IMR-90 (cell line): ENCODE results near the gene EPC1. TPM values are rescaled to one million over a fixed set of nuclear protein-coding genes. Genes with fewer than 3 reads are reported as not detected.

Experiments
- ATAC-seq: fragments of 200-7000 bp; cut with Tn5 transposase; 2 replicates; pipeline ENCODE4 v1.9.1; 2020; ENCODE audit warnings: low read depth, mild to moderate bottlenecking, moderate library complexity
- BruUV-seq: library from RNA; stranded (reverse); fragments of 400-500 nt; replicated peaks from 2 replicates; lab custom pipeline; 2021; lab: Mats Ljungman, UMichigan
- CTCF ChIA-PET: fragments of 300-600 bp; formaldehyde crosslinking; extraction: SDS; loops from one replicate; lab custom pipeline; 2021; ENCODE audit warnings: antibody characterized with exemption; lab: Yijun Ruan, JAX
- POLR2A ChIA-PET: fragments of 300-600 bp; sonication (Branson Sonifier 250); formaldehyde crosslinking; loops from one replicate; lab custom pipeline; 2022; ENCODE audit warnings: antibody characterized with exemption; ENCODE audit not compliant: unreplicated experiment; lab: Charles Lee
- DNase-seq: peaks from one replicate; pipeline ENCODE4 v3.0.0; 2013
- H2AFZ ChIP-seq: replicated peaks from 2 replicates; pipeline ENCODE3; 2013; ENCODE audit warnings: low read length, mild to moderate bottlenecking; ENCODE audit not compliant: poor library complexity
- H2AK5ac ChIP-seq: 2 replicates; pipeline ENCODE4 v1.6.1; 2013; ENCODE audit warnings: low read depth, low read length, inconsistent platforms
- H2AK9ac ChIP-seq: replicated peaks from 2 replicates; pipeline ENCODE3; 2013; ENCODE audit warnings: mild to moderate bottlenecking, low read depth, low read length, moderate library complexity; ENCODE audit not compliant: poor library complexity
- H2BK120ac ChIP-seq: 2 replicates; pipeline ENCODE4 v1.6.1; 2013; ENCODE audit warnings: low read depth, low read length, inconsistent platforms
- H2BK15ac ChIP-seq: 3 replicates; pipeline ENCODE4 v1.6.1; 2013; ENCODE audit warnings: low read depth, low read length, inconsistent platforms
- H2BK20ac ChIP-seq: 2 replicates; pipeline ENCODE4 v1.6.1; 2013; ENCODE audit warnings: low read depth, mild to moderate bottlenecking, inconsistent platforms, low read length, moderate library complexity
- H2BK5ac ChIP-seq: 2 replicates; pipeline ENCODE4 v1.6.1; 2013; ENCODE audit warnings: mild to moderate bottlenecking, low read depth, low read length, inconsistent platforms; ENCODE audit not compliant: poor library complexity, severe bottlenecking
- H3K14ac ChIP-seq: replicated peaks from 2 replicates; pipeline ENCODE4 v1.6.1; 2013; ENCODE audit warnings: low read depth, low read length, inconsistent platforms
- H3K18ac ChIP-seq: 2 replicates; pipeline ENCODE4 v1.6.1; 2013; ENCODE audit warnings: low read depth, low read length, control low read depth
- H3K23ac ChIP-seq: 2 replicates; pipeline ENCODE4 v1.6.1; 2013; ENCODE audit warnings: low read depth, low read length, inconsistent platforms
- H3K27ac ChIP-seq: 2 replicates; pipeline ENCODE4 v1.5.1; 2013; ENCODE audit warnings: mild to moderate bottlenecking, control low read depth, low read length; ENCODE audit not compliant: insufficient read depth
- H3K27me3 ChIP-seq: 2 replicates; pipeline ENCODE4 v1.6.1; 2013; ENCODE audit warnings: low read length; ENCODE audit not compliant: control insufficient read depth, insufficient read depth
- H3K36me3 ChIP-seq: 2 replicates; pipeline ENCODE4 v1.6.1; 2013; ENCODE audit warnings: low read length, mixed read lengths; ENCODE audit not compliant: control insufficient read depth, insufficient read depth
- H3K4ac ChIP-seq: 2 replicates; pipeline ENCODE4 v1.6.1; 2013; ENCODE audit warnings: low read depth, low read length, inconsistent platforms
- H3K4me1 ChIP-seq: 2 replicates; pipeline ENCODE4 v1.6.1; 2013; ENCODE audit warnings: low read length, mixed read lengths; ENCODE audit not compliant: control insufficient read depth, insufficient read depth
- H3K4me2 ChIP-seq: 2 replicates; pipeline ENCODE4 v1.6.1; 2013; ENCODE audit warnings: low read depth, mild to moderate bottlenecking, control low read depth, low read length, moderate library complexity
- H3K4me3 ChIP-seq: 2 replicates; pipeline ENCODE4 v1.5.1; 2013; ENCODE audit warnings: low read depth, mild to moderate bottlenecking, control low read depth, low read length, moderate library complexity; ENCODE audit not compliant: insufficient read depth
- H3K56ac ChIP-seq: 2 replicates; pipeline ENCODE4 v1.6.1; 2013; ENCODE audit warnings: low read length, inconsistent platforms; ENCODE audit not compliant: insufficient read depth; ENCODE audit errors: extremely low read depth
- H3K79me1 ChIP-seq, 2 experiments: 2 replicates each; pipeline ENCODE4 v1.6.1; 2013; ENCODE audit warnings: low read length in 2 of 2, inconsistent platforms in 1 of 2, low read depth in 1 of 2
- H3K9ac ChIP-seq: 2 replicates; pipeline ENCODE4 v1.6.1; 2013; ENCODE audit warnings: low read depth, low read length, control low read depth
- H3K9me1 ChIP-seq: 2 replicates; pipeline ENCODE4 v1.6.1; 2013; ENCODE audit warnings: low read length, inconsistent platforms; ENCODE audit not compliant: insufficient read depth
- H3K9me3 ChIP-seq: 2 replicates; pipeline ENCODE4 v1.6.1; 2013; ENCODE audit warnings: low read length; ENCODE audit not compliant: control insufficient read depth, insufficient read depth
- H4K20me1 ChIP-seq: 2 replicates; pipeline ENCODE4 v1.6.1; 2013; ENCODE audit warnings: low read length, inconsistent platforms; ENCODE audit not compliant: insufficient read depth
- H4K5ac ChIP-seq: 2 replicates; pipeline ENCODE4 v1.6.1; 2013; ENCODE audit warnings: mild to moderate bottlenecking, low read depth, low read length, control low read depth
- H4K8ac ChIP-seq, 2 experiments: 2 replicates each; pipeline ENCODE4 v1.6.1; 2013; ENCODE audit warnings: low read depth in 2 of 2, low read length in 2 of 2, control low read depth in 1 of 2, inconsistent platforms in 1 of 2
- H4K91ac ChIP-seq: 2 replicates; pipeline ENCODE4 v1.6.1; 2013; ENCODE audit warnings: low read depth, low read length, inconsistent platforms; ENCODE audit not compliant: insufficient read depth
- CEBPB ChIP-seq: IDR thresholded peaks from 2 replicates; pipeline ENCODE4 v1.6.1; 2012; ENCODE audit warnings: low read depth, low read length, improper control_type of control experiment
- FOS ChIP-seq: fragments of 150-350 bp; IDR thresholded peaks from 2 replicates; pipeline ENCODE4 v1.6.1; 2016; ENCODE audit warnings: low read depth, low read length
- MXI1 ChIP-seq: IDR thresholded peaks from 2 replicates; pipeline ENCODE4 v1.6.1; 2012; ENCODE audit warnings: low read depth, mild to moderate bottlenecking, low read length, moderate library complexity, borderline replicate concordance
- NFE2L2 ChIP-seq: fragments of 150-350 bp; IDR thresholded peaks from 2 replicates; pipeline ENCODE4 v1.6.1; 2016; ENCODE audit warnings: low read depth, mild to moderate bottlenecking, low read length
- RAD21 ChIP-seq: IDR thresholded peaks from 2 replicates; pipeline ENCODE4 v1.6.1; 2012; ENCODE audit warnings: low read length, improper control_type of control experiment
- RFX5 ChIP-seq: IDR thresholded peaks from 2 replicates; pipeline ENCODE4 v1.8.0; 2012; ENCODE audit warnings: low read depth, mild to moderate bottlenecking, low read length, moderate library complexity
- WGBS, 2 experiments: methylation state at CpG; one replicate each; pipeline versions ENCODE4 v1.1.5 to v1.1.7; 2013; ENCODE audit warnings: missing lambda C conversion rate in 2 of 2; ENCODE audit not compliant: insufficient read length in 1 of 2; ENCODE audit errors: extremely low coverage in 2 of 2; 5-methylcytosine and 5-hydroxymethylcytosine counted together
- dilution Hi-C: fragments of 300-500 bp; cut with HindIII; formaldehyde crosslinking; loops from one replicate; pipeline ENCODE4 v1.14.3; 2018; ENCODE audit warnings: low sequenced_read_pairs; ENCODE audit not compliant: unreplicated experiment
- in situ Hi-C: fragments of 300-500 bp; cut with MboI; formaldehyde crosslinking; loops from 3 replicates; pipeline ENCODE4 v1.14.3; 2019; ENCODE audit warnings: low sequenced_read_pairs, inconsistent platforms, mixed read lengths
- intact Hi-C: fragments of 100-400 bp; cut with micrococcal nuclease; formaldehyde crosslinking; loops from 2 replicates; pipeline ENCODE4 v1.10.0; 2022
- polyA plus RNA-seq, 3 experiments: library from polyadenylated mRNA; depleted of rRNA; stranded (reverse); fragments of >200 nt; gene quantifications; 2 replicates each; pipeline ENCODE4 v1.2.3, GENCODE V29; 2012; ENCODE audit warnings: low replicate concordance in 1 of 3
- total RNA-seq: library from RNA; depleted of rRNA; stranded (reverse); fragments of >200 nt; gene quantifications from 2 replicates; pipeline ENCODE4 v1.2.3, GENCODE V29; 2012
- TF ChIP-seq, protein P1 (sequence below): fragments of 150-350 bp; IDR thresholded peaks from 2 replicates; pipeline ENCODE4 v1.6.1; 2017; ENCODE audit warnings: mild to moderate bottlenecking, antibody characterized with exemption, low read length, low read depth
- TF ChIP-seq, protein P2 (sequence below): fragments of 150-350 bp; IDR thresholded peaks from 2 replicates; pipeline ENCODE4 v1.6.1; 2016; ENCODE audit warnings: low read depth, mild to moderate bottlenecking, low read length, moderate library complexity, borderline replicate concordance

Gene EPC1
- total and polyA plus RNA-seq, 2 of the 4 experiments (the other 2 are of a cell fraction): 21.9 to 23.5 TPM

DNA sequence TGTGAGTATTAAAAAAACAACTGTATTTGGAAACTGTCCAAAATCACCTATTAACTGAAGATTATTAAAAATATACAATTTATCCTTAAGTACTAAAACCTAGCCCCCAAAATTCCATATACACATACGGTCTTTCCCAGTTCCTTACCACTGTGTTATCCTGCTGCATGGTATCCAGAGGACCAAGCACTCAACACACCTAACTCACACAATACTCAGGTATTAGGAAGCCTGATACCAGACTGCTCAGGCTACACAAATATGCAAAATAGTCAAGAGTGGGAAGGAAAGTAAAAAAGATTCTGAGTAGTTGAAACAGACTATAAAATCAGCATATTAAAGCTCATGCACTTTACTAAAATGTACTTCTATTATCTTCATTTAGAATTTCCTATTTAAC is 67.2 kb downstream of the EPC1 start:
- in situ Hi-C loops (no loop called here), intact Hi-C loops (no loop called here), dilution Hi-C loops (no loop called here)
- no peak overlapping the region; the same call in 1 of the 2 replicates for H3K14ac ChIP-seq
- ATAC-seq (no peak), DNase-seq (no peak)
- no peak overlapping the region for H2BK20ac ChIP-seq
- H3K4me2 ChIP-seq: no peak overlapping the region
- H2AK5ac ChIP-seq: no peak overlapping the region
- no peak overlapping the region for H4K5ac ChIP-seq
- no peak for TF ChIP-seq RFX5
- TF ChIP-seq NFE2L2: no peak
- TF ChIP-seq, protein P1, sequence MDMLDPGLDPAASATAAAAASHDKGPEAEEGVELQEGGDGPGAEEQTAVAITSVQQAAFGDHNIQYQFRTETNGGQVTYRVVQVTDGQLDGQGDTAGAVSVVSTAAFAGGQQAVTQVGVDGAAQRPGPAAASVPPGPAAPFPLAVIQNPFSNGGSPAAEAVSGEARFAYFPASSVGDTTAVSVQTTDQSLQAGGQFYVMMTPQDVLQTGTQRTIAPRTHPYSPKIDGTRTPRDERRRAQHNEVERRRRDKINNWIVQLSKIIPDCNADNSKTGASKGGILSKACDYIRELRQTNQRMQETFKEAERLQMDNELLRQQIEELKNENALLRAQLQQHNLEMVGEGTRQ: no peak
- TF ChIP-seq RAD21: no peak
- TF ChIP-seq, protein P2, sequence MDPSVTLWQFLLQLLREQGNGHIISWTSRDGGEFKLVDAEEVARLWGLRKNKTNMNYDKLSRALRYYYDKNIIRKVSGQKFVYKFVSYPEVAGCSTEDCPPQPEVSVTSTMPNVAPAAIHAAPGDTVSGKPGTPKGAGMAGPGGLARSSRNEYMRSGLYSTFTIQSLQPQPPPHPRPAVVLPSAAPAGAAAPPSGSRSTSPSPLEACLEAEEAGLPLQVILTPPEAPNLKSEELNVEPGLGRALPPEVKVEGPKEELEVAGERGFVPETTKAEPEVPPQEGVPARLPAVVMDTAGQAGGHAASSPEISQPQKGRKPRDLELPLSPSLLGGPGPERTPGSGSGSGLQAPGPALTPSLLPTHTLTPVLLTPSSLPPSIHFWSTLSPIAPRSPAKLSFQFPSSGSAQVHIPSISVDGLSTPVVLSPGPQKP: no peak
- no peak for TF ChIP-seq MXI1
- TF ChIP-seq CEBPB: no peak
- no peak for TF ChIP-seq FOS
- no peak overlapping the region for H2BK15ac ChIP-seq
- H3K9me1 ChIP-seq: peaks cover 5% of the 10 kb centered on the region; the same call in 1 of the 2 replicates
- no peaks in the 10 kb centered on the region for H3K9me3 ChIP-seq
- CTCF ChIA-PET: interaction anchor here (1.5 kb wide), 1 partner anchor 23 kb away, joined by 3 read pairs; no protein-coding TSS in a partner anchor
- H3K27me3 ChIP-seq: no peaks in the 10 kb centered on the region
- no TSS peak for BruUV-seq
- no peak overlapping the region for H2BK120ac ChIP-seq
- H2AFZ ChIP-seq: no peak overlapping the region
- H4K20me1 ChIP-seq: no peaks in the 10 kb centered on the region; the same call in none of the 2 replicates
- no peak overlapping the region for H3K4ac ChIP-seq
- no peak overlapping the region for H3K56ac ChIP-seq
- peaks cover 18 to 43% of the 10 kb centered on the region in 2 experiments for H3K79me1 ChIP-seq
- H3K27ac ChIP-seq: no peak overlapping the region
- no peak overlapping the region for H4K8ac ChIP-seq
- H3K9ac ChIP-seq: no peak overlapping the region
- POLR2A ChIA-PET: no interaction called here
- no peaks in the 10 kb centered on the region for H3K4me1 ChIP-seq
- H3K18ac ChIP-seq: no peak overlapping the region
- no peak overlapping the region for H4K91ac ChIP-seq
- no peak overlapping the region for H3K4me3 ChIP-seq
- WGBS, 2 experiments: no CpG with 5 or more reads among the region's 1 CpG
- peaks cover 13% of the 10 kb centered on the region for H3K36me3 ChIP-seq
- no peak overlapping the region for H2BK5ac ChIP-seq
- H3K23ac ChIP-seq: no peak overlapping the region
- no peak overlapping the region for H2AK9ac ChIP-seq
